GM20431 (cell line): ENCODE measurements around the gene TMEM176B.

Experiments
- in situ Hi-C: fragments of 300-500 bp; cut with MseI, MboI; formaldehyde crosslinking; loops from one replicate; pipeline ENCODE4 v1.15.0; 2020; ENCODE audit warnings: low sequenced_read_pairs; ENCODE audit not compliant: unreplicated experiment

Gene TMEM176B

GRCh38 chr7:150799741-150800580 lies at the start of gene TMEM176B:
Gene TMEM176B, minus strand, starts transcription at chr7:150800364. Its CDS starts 3,795 bp downstream, at chr7:150796569.
- in situ Hi-C loops = loop anchor here (25.0 kb wide), 1 partner anchor 187 kb away; the partner anchor contains the start of genes KCNH2 and NOS3

- in situ Hi-C loops = no loop called here
Measured at GRCh38 chr7:150849204-150849775, 49.1 kb upstream of the TMEM176B start.

- in situ Hi-C loops = no loop called here
Measured at GRCh38 chr7:150848561-150849115, 48.5 kb upstream of the TMEM176B start.

GRCh38 chr7:150848111-150848510 lies 47.9 kb upstream of the TMEM176B start:
- in situ Hi-C loops = no loop called here

- in situ Hi-C loops = no loop called here
Measured at GRCh38 chr7:150847536-150847935, 47.4 kb upstream of the TMEM176B start.

GRCh38 chr7:150846291-150847115 lies 46.3 kb upstream of the TMEM176B start:
- in situ Hi-C loops = no loop called here

- in situ Hi-C loops = no loop called here
Measured at GRCh38 chr7:150845421-150845861, 45.3 kb upstream of the TMEM176B start.

GRCh38 chr7:150842716-150843115 lies 42.6 kb upstream of the TMEM176B start:
- in situ Hi-C loops = no loop called here

- in situ Hi-C loops = no loop called here
Measured at GRCh38 chr7:150842018-150842417, 41.9 kb upstream of the TMEM176B start.

GRCh38 chr7:150838965-150839650 lies 38.9 kb upstream of the TMEM176B start:
- in situ Hi-C loops = no loop called here

- in situ Hi-C loops = no loop called here
Measured at GRCh38 chr7:150835702-150836280, 35.6 kb upstream of the TMEM176B start.

- in situ Hi-C loops = no loop called here
Measured at GRCh38 chr7:150835019-150835418, 34.9 kb upstream of the TMEM176B start.

- in situ Hi-C loops = no loop called here
Measured at GRCh38 chr7:150831851-150832250, 31.7 kb upstream of the TMEM176B start.

GRCh38 chr7:150830937-150831336 lies 30.8 kb upstream of the TMEM176B start:
- in situ Hi-C loops = no loop called here

GRCh38 chr7:150829426-150829825 lies 29.3 kb upstream of the TMEM176B start:
- in situ Hi-C loops = no loop called here

GRCh38 chr7:150828384-150828783 lies 28.2 kb upstream of the TMEM176B start:
- in situ Hi-C loops = no loop called here

- in situ Hi-C loops = no loop called here
Measured at GRCh38 chr7:150826061-150826849, 26.1 kb upstream of the TMEM176B start.

- in situ Hi-C loops = no loop called here
Measured at GRCh38 chr7:150824379-150825177, 24.4 kb upstream of the TMEM176B start.
